PC-9 (cell line): Measurements from ENCODE around the gene SLC28A2.

Experiments
- EZH2 ChIP-seq: fragments of 200-600 bp; sonication (generic); IDR thresholded peaks from 2 replicates; pipeline ENCODE4 v1.8.0; 2017; ENCODE audit warnings: antibody characterized with exemption, low read depth
- TF ChIP-seq, protein P1 (sequence below): fragments of 200-600 bp; sonication (generic); conservative IDR thresholded peaks from 2 replicates; pipeline ENCODE4 v1.6.1; 2017; ENCODE audit warnings: mixed run types, antibody characterized with exemption, mild to moderate bottlenecking, moderate library complexity

DNA sequence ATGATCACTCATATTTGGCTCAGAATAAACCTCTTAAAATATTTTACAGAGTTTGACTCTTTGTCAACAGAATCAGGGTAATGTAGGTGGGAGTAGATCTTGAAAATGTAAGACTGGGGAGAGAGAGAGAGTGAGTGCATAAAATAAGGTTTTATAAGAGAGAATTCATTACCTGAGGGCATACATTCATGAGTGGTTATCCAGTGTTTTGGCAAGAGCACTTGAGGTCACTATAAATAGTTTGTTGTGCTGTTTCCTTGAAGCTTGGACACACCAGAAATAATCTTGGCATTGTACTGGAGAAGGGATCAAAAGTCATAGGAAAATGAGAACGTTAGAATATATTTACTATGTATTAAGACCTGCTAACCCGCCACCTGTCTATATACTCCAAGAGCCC, 33.4 kb downstream of the SLC28A2 start:
- TF ChIP-seq, protein P1, sequence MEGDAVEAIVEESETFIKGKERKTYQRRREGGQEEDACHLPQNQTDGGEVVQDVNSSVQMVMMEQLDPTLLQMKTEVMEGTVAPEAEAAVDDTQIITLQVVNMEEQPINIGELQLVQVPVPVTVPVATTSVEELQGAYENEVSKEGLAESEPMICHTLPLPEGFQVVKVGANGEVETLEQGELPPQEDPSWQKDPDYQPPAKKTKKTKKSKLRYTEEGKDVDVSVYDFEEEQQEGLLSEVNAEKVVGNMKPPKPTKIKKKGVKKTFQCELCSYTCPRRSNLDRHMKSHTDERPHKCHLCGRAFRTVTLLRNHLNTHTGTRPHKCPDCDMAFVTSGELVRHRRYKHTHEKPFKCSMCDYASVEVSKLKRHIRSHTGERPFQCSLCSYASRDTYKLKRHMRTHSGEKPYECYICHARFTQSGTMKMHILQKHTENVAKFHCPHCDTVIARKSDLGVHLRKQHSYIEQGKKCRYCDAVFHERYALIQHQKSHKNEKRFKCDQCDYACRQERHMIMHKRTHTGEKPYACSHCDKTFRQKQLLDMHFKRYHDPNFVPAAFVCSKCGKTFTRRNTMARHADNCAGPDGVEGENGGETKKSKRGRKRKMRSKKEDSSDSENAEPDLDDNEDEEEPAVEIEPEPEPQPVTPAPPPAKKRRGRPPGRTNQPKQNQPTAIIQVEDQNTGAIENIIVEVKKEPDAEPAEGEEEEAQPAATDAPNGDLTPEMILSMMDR: no peak
- TF ChIP-seq EZH2: no peak
